Karpas-422 (cell line): ENCODE data around the gene OR6B1. TPM values are rescaled to one million over a fixed set of nuclear protein-coding genes. Genes with fewer than 3 reads are reported as not detected.
A peak's percentile ranks its signal among the peaks of the same experiment; 100 is the strongest.
"Not testable (repeated sequence)": the region's sequence is repeated elsewhere in the genome, so short reads cannot be mapped to it uniquely, and the experiment has no call there.

Source experiments
- DNase-seq: peaks from one replicate; pipeline ENCODE4 v3.0.0-alpha.2; 2015
- H2AFZ ChIP-seq: fragments of 200-600 bp; sonication (generic); 2 replicates; pipeline ENCODE4 v1.6.1; 2014; ENCODE audit warnings: antibody characterized with exemption, low read length, mixed read lengths
- H3K27ac ChIP-seq: fragments of 200-600 bp; sonication (generic); 2 replicates; pipeline ENCODE4 v1.5.1; 2014; ENCODE audit warnings: mild to moderate bottlenecking, low read length, moderate library complexity
- H3K27me3 ChIP-seq: fragments of 200-600 bp; sonication (generic); 2 replicates; pipeline ENCODE4 v1.6.1; 2014; ENCODE audit warnings: low read length, mixed read lengths
- H3K36me3 ChIP-seq: fragments of 200-600 bp; sonication (generic); 2 replicates; pipeline ENCODE4 v1.6.1; 2014; ENCODE audit warnings: low read length, mixed read lengths; ENCODE audit not compliant: insufficient read depth
- H3K4me1 ChIP-seq: fragments of 200-600 bp; sonication (generic); 2 replicates; pipeline ENCODE4 v1.6.1; 2014; ENCODE audit warnings: mild to moderate bottlenecking, low read length, mixed read lengths
- H3K4me2 ChIP-seq: fragments of 200-600 bp; sonication (generic); 2 replicates; pipeline ENCODE4 v1.6.1; 2014; ENCODE audit warnings: low read length, low read depth, mild to moderate bottlenecking; ENCODE audit not compliant: poor library complexity, severe bottlenecking
- H3K4me3 ChIP-seq: fragments of 200-600 bp; sonication (generic); 2 replicates; pipeline ENCODE4 v1.5.1; 2014; ENCODE audit warnings: mild to moderate bottlenecking, antibody characterized with exemption, low read length, mixed read lengths
- H3K79me2 ChIP-seq: fragments of 200-600 bp; sonication (generic); 2 replicates; pipeline ENCODE4 v1.6.1; 2014; ENCODE audit warnings: mild to moderate bottlenecking, low read length, mixed read lengths
- H3K9ac ChIP-seq: fragments of 200-600 bp; sonication (generic); 2 replicates; pipeline ENCODE4 v1.6.0; 2014; ENCODE audit warnings: low read length
- H3K9me2 ChIP-seq: fragments of 200-600 bp; sonication (generic), shearing (Covaris generic); replicated peaks from 2 replicates; pipeline ENCODE4 v1.6.0; 2014; ENCODE audit warnings: mild to moderate bottlenecking, low read length, moderate library complexity; ENCODE audit not compliant: insufficient read depth
- H3K9me3 ChIP-seq: fragments of 300-700, 200-600 bp; sonication (generic); 2 replicates; pipeline ENCODE4 v1.6.1; 2014; ENCODE audit warnings: low read length, mixed read lengths
- H4K20me1 ChIP-seq: fragments of 200-600 bp; sonication (generic); 2 replicates; pipeline ENCODE4 v1.6.1; 2014; ENCODE audit warnings: mild to moderate bottlenecking, antibody characterized with exemption, low read length, low read depth; ENCODE audit not compliant: insufficient read depth
- total RNA-seq: library from RNA; depleted of rRNA; stranded (reverse); fragments of >200 nt; shearing (Covaris generic); gene quantifications from 2 replicates; pipeline ENCODE4 v1.2.3, GENCODE V29; 2014; ENCODE audit warnings: low replicate concordance

Gene OR6B1
- total RNA-seq, 1 experiment from 2014 or later = not detected

- Histone ChIP-seq H3K9me3 (no peaks in the 10 kb centered on the region), H3K27ac (no peak overlapping the region), H3K9ac (no peak overlapping the region), H3K4me2 (no peak overlapping the region), H3K4me3 (no peak overlapping the region), H2AFZ (no peak overlapping the region), H3K9me2 (no peaks in the 10 kb centered on the region), H4K20me1 (no peaks in the 10 kb centered on the region), H3K4me1 (no peaks in the 10 kb centered on the region), H3K79me2 (no peaks in the 10 kb centered on the region), H3K27me3 (no peaks in the 10 kb centered on the region), H3K36me3 (no peaks in the 10 kb centered on the region)
- DNase-seq = no peak
These were observed 9.2 kb downstream of the OR6B1 start for GRCh38 chr7:144009361-144009760.

GRCh38 chr7:144010061-144010460 is 9.9 kb downstream of the OR6B1 start:
- H3K4me2 ChIP-seq, DNase-seq, H3K9me2 ChIP-seq, H3K27me3 ChIP-seq, H3K36me3 ChIP-seq, H3K9ac ChIP-seq, H3K4me1 ChIP-seq, H4K20me1 ChIP-seq, H3K4me3 ChIP-seq, H2AFZ ChIP-seq, H3K9me3 ChIP-seq, H3K79me2 ChIP-seq, H3K27ac ChIP-seq: not testable (repeated sequence)

DNA sequence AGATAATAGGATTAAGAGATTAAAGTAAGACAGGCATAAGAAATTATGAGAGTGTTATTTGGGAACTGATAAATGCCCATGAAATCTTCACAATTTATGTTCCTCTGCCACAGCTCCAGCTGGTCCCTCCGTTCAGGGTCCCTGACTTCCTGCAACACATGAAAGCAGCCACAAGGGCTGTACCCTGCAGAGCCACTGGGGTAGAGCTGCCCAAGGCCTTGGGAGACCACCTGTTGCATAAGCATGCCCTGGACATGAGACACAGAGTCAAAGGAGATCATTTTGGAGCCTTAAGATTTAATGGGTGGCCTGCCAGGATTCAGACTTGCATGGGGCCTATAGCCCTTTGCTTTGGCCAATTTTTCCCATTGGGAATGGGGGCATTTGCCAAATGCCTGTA is 10.7 kb downstream of the OR6B1 start:
- not testable (repeated sequence) for H3K9me3 ChIP-seq, H4K20me1 ChIP-seq, H3K4me2 ChIP-seq, H3K9me2 ChIP-seq, H3K79me2 ChIP-seq, H3K27me3 ChIP-seq, H3K4me1 ChIP-seq, H2AFZ ChIP-seq, H3K4me3 ChIP-seq, H3K9ac ChIP-seq, H3K27ac ChIP-seq, DNase-seq, H3K36me3 ChIP-seq

DNA sequence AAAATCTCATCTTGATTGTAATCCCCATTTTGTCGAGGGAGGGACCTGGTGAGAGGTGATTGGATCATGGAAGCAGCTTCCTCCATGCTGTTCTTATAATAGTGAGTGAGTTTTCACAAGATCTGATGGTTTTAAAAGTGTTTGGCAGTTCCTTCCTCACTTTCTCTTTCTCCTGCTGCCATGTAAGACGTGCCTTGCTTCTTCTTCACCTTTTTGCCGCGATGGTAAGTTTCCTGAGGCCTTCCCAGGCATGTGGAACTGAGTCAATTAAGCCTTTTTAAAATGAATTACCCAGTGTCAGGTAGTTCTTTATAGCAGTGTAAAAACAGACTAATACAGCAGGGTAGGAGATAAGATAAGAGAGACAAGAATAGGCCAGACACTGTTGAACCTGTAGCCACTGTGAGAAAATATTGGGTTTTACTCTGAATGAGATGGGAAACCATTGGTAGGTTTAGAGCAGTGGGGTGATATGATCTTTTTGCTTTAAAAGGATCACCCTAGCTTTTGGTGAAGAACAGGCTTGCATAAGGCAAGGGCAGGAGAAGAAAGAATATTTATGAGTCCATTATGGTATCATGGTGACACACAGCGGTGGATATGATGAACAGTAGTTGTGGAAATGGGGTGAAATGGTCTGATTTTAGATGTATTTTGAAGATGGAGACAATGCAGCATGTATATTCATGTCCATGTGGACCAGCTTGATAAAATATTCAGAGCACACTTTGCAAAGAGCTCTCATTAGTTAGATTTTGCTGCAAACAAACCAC is 11.5 kb downstream of the OR6B1 start:
- no peak overlapping the region for H3K4me3 ChIP-seq
- H3K9me3 ChIP-seq = no peaks in the 10 kb centered on the region
- no peaks in the 10 kb centered on the region for H3K36me3 ChIP-seq
- H3K27me3 ChIP-seq = no peaks in the 10 kb centered on the region
- no peaks in the 10 kb centered on the region for H3K79me2 ChIP-seq
- peak; percentile 48 for DNase-seq
- H4K20me1 ChIP-seq = no peaks in the 10 kb centered on the region
- no peaks in the 10 kb centered on the region for H3K9me2 ChIP-seq
- H3K4me2 ChIP-seq = no peak overlapping the region
- H2AFZ ChIP-seq = no peak overlapping the region
- no peaks in the 10 kb centered on the region for H3K4me1 ChIP-seq
- no peak overlapping the region for H3K27ac ChIP-seq
- H3K9ac ChIP-seq = no peak overlapping the region

DNA sequence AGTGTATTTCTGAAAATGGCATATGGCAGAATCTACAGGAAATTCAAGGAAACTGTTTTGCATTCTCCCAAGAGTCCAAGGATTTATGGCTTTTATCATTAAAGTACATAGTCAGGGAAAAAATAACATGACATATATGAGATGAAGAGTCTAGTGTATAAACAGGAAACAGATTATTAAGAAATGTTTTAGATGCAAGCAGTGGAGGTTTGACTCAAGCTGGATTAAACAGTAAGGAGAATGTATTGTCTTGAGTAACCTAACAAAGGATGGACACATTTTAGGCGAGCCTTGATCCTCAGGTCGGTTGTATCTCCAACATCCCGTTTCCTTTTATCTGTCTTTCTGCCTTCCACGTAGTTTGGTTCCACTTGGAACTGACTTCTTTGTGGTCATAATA is 17.9 kb downstream of the OR6B1 start:
- H4K20me1 ChIP-seq = no peaks in the 10 kb centered on the region

GRCh38 chr7:144019457-144019856 is 19.3 kb downstream of the OR6B1 start:
- Histone ChIP-seq H3K27ac (no peak overlapping the region), H4K20me1 (no peaks in the 10 kb centered on the region), H3K4me1 (no peaks in the 10 kb centered on the region), H3K36me3 (no peaks in the 10 kb centered on the region), H3K9me2 (no peaks in the 10 kb centered on the region), H3K4me2 (no peak overlapping the region), H3K4me3 (no peak overlapping the region), H2AFZ (no peak overlapping the region), H3K9ac (no peak overlapping the region), H3K79me2 (no peaks in the 10 kb centered on the region), H3K27me3 (no peaks in the 10 kb centered on the region), H3K9me3 (no peaks in the 10 kb centered on the region)
- DNase-seq = no peak

More for the DNA sequence above, 17.9 kb downstream of the OR6B1 start:
- no peaks in the 10 kb centered on the region for H3K9me2 ChIP-seq
- no peak for DNase-seq
- H3K9ac ChIP-seq = no peak overlapping the region
- H3K36me3 ChIP-seq = no peaks in the 10 kb centered on the region
- no peaks in the 10 kb centered on the region for H3K4me1 ChIP-seq
- no peaks in the 10 kb centered on the region for H3K79me2 ChIP-seq
- no peak overlapping the region for H3K4me3 ChIP-seq
- H3K27me3 ChIP-seq = no peaks in the 10 kb centered on the region
- H3K4me2 ChIP-seq = no peak overlapping the region
- H2AFZ ChIP-seq = no peak overlapping the region
- no peak overlapping the region for H3K27ac ChIP-seq
- H3K9me3 ChIP-seq = no peaks in the 10 kb centered on the region

- Histone ChIP-seq H4K20me1 (no peaks in the 10 kb centered on the region), H3K27me3 (no peaks in the 10 kb centered on the region), H3K9ac (no peak overlapping the region), H3K4me1 (no peaks in the 10 kb centered on the region), H3K4me3 (no peak overlapping the region), H3K27ac (no peak overlapping the region), H3K79me2 (no peaks in the 10 kb centered on the region), H3K36me3 (no peaks in the 10 kb centered on the region), H3K9me3 (no peaks in the 10 kb centered on the region), H2AFZ (no peak overlapping the region), H3K9me2 (no peaks in the 10 kb centered on the region), H3K4me2 (no peak overlapping the region)
- no peak for DNase-seq
These were observed 20.2 kb downstream of the OR6B1 start for GRCh38 chr7:144020340-144020739.

GRCh38 chr7:144022169-144022568 is 22.0 kb downstream of the OR6B1 start:
- no peak overlapping the region for H2AFZ ChIP-seq
- no peaks in the 10 kb centered on the region for H3K9me2 ChIP-seq
- no peaks in the 10 kb centered on the region for H3K4me1 ChIP-seq
- H3K27ac ChIP-seq = no peak overlapping the region
- H4K20me1 ChIP-seq = no peaks in the 10 kb centered on the region
- H3K4me2 ChIP-seq = no peak overlapping the region
- H3K79me2 ChIP-seq = no peaks in the 10 kb centered on the region
- H3K36me3 ChIP-seq = no peaks in the 10 kb centered on the region
- no peaks in the 10 kb centered on the region for H3K27me3 ChIP-seq
- no peak for DNase-seq
- no peak overlapping the region for H3K4me3 ChIP-seq
- H3K9ac ChIP-seq = no peak overlapping the region
- no peaks in the 10 kb centered on the region for H3K9me3 ChIP-seq
